GM10248 (cell line): Measurements from ENCODE around the gene AFG1L.
"Not testable (repeated sequence)": the region's sequence is repeated elsewhere in the genome, so short reads cannot be mapped to it uniquely, and the experiment has no call there.

Experiments used
- CTCF ChIA-PET: fragments of 300-600 bp; sonication (Branson Sonifier 250); formaldehyde crosslinking; extraction: SDS; loops from one replicate; lab custom pipeline; 2021; ENCODE audit warnings: antibody characterized with exemption; lab: Yijun Ruan, JAX
- POLR2A ChIA-PET: fragments of 350-650 bp; sonication (Branson Sonifier 250); formaldehyde crosslinking; extraction: SDS; loops from one replicate; lab custom pipeline; 2020; ENCODE audit warnings: antibody characterized with exemption; lab: Yijun Ruan, JAX
- DNase-seq: peaks from one replicate; pipeline ENCODE4 v3.0.0; 2012; ENCODE audit errors: extremely low spot score
- CTCF ChIP-seq: IDR thresholded peaks from 2 replicates; pipeline ENCODE4 v1.5.1; 2012; ENCODE audit warnings: mild to moderate bottlenecking, low read depth; ENCODE audit errors: extremely low read depth, missing control alignments, control extremely low read depth

The AFG1L gene

DNA sequence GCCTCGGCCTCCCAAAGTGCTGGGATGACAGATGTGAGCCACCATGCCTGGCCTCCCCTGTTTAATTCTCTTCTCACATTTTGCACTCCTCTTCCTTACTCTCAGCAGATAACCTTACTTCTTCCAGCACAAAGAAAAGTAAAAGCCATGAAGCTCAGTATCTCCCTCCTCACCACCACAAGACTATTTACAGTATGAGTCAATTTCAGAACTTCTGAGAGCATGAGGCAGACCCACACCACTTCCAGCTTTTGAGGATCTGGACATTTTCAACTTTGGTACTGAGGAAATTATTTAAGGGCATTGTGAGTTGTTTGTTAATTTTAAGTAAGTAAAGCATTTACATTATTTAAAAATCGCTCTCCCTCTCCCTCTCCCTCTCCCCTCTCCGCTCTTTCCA, 26.0 kb upstream of the AFG1L start:
- ChIA-PET CTCF (interaction anchor here (0.7 kb wide), 1 partner anchor 10 kb away, joined by 3 read pairs; no protein-coding TSS in a partner anchor), POLR2A (no interaction called here)
- DNase-seq, result no peak
- TF ChIP-seq CTCF, result no peak

GRCh38 chr6:108269955-108270354, 24.9 kb upstream of the AFG1L start:
- CTCF ChIA-PET, POLR2A ChIA-PET, DNase-seq: not testable (repeated sequence)

DNA sequence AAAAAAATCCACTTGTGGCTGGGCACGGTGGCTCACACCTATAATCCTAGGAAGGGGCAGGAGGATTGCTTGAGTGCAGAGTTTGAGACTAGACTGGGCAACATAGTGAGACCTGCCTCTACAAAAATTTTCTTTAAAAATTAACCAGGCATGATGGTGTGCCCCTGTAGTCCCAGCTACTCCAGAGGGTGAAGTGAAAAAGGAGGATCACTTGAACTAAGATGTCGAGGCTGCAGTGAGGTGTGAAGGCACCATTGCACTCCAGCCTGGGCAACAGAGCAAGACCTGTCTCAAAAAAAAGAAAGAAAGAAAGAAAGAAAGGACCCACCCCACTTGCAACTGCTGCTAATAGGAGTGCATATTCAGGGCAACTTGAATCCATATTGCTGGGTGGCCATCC, 20.3 kb upstream of the AFG1L start:
- TF ChIP-seq CTCF, result no peak
- DNase-seq, result no peak
- ChIA-PET CTCF (no interaction called here), POLR2A (no interaction called here)

- ChIA-PET CTCF (interaction anchor here (1.1 kb wide), 1 partner anchor 9 kb away, joined by 4 read pairs; no protein-coding TSS in a partner anchor), POLR2A (no interaction called here)
- no peak for DNase-seq
- TF ChIP-seq CTCF, result no peak
Observed at GRCh38 chr6:108275976-108276375, 18.9 kb upstream of the AFG1L start.

- POLR2A ChIA-PET, result no interaction called here
Observed at GRCh38 chr6:108277295-108277694, 17.6 kb upstream of the AFG1L start.

GRCh38 chr6:108277831-108278230, 17.0 kb upstream of the AFG1L start:
- TF ChIP-seq CTCF, result no peak
- CTCF ChIA-PET, result interaction anchor here (2.2 kb wide), 1 partner anchor 9 kb away, joined by 7 read pairs; no protein-coding TSS in a partner anchor
- POLR2A ChIA-PET, result no interaction called here
- no peak for DNase-seq

More at GRCh38 chr6:108277295-108277694, 17.6 kb upstream of the AFG1L start:
- TF ChIP-seq CTCF, result no peak
- CTCF ChIA-PET, result interaction anchor here (2.2 kb wide), 1 partner anchor 10 kb away, joined by 7 read pairs; no protein-coding TSS in a partner anchor
- no peak for DNase-seq

GRCh38 chr6:108285381-108285780, 9.5 kb upstream of the AFG1L start:
- ChIA-PET CTCF (interaction anchor here (1.1 kb wide), 1 partner anchor 9 kb away, joined by 4 read pairs; no protein-coding TSS in a partner anchor), POLR2A (no interaction called here)
- TF ChIP-seq CTCF, result no peak

More at GRCh38 chr6:108285381-108285780, 9.5 kb upstream of the AFG1L start:
- no peak for DNase-seq
